Fibroblast of villous mesenchyme (primary cell): ENCODE data around the gene IL12RB1. TPM values are rescaled to one million over a fixed set of nuclear protein-coding genes. Genes with fewer than 3 reads are reported as not detected.
"Not testable (repeated sequence)": the region's sequence is repeated elsewhere in the genome, so short reads cannot be mapped to it uniquely, and the experiment has no call there.

Source experiments
- DNase-seq: peaks from one replicate; pipeline ENCODE4 v3.0.0-alpha.2; 2010; ENCODE audit warnings: low read depth
- H3K4me3 ChIP-seq: 2 replicates; pipeline ENCODE4 v1.5.1; 2011; ENCODE audit warnings: low read depth, mild to moderate bottlenecking, low read length
- total RNA-seq: library from RNA; depleted of rRNA; stranded (reverse); fragments of >200 nt; gene quantifications from 2 replicates; pipeline ENCODE4 v1.2.3, GENCODE V29; 2012
- TF ChIP-seq, protein P1 (sequence below): IDR thresholded peaks from 2 replicates; pipeline ENCODE4 v1.5.1; 2012; ENCODE audit warnings: low read depth, mild to moderate bottlenecking, low read length; ENCODE audit not compliant: insufficient read depth

IL12RB1 gene
- total RNA-seq, 1 donor, result 1.3 TPM

DNA sequence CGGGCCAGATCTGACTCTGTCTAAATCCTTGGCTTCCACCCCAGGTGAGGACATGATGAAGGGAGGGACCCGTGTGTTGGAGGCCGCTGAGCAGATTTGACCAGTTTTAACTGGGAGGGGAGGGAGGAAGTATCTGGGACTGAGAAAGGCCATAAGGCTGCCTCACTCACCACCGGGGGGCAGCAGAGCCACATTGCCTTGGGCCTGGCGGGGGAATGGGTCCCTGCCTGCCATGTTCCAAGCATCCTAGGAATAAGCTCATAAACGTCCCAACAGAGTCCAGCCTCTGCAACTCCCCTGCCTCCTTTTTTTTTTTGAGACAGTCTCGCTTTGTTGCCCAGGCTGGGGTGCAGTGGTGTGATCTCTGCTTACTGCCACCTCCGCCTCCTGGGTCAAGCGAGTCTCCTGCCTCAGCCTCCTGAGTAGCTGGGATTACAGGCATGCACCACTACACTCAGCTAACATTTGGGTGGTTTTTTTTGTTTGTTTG is 26.3 kb upstream of the IL12RB1 start:
- H3K4me3 ChIP-seq, result no peak overlapping the region
- TF ChIP-seq, protein P1, sequence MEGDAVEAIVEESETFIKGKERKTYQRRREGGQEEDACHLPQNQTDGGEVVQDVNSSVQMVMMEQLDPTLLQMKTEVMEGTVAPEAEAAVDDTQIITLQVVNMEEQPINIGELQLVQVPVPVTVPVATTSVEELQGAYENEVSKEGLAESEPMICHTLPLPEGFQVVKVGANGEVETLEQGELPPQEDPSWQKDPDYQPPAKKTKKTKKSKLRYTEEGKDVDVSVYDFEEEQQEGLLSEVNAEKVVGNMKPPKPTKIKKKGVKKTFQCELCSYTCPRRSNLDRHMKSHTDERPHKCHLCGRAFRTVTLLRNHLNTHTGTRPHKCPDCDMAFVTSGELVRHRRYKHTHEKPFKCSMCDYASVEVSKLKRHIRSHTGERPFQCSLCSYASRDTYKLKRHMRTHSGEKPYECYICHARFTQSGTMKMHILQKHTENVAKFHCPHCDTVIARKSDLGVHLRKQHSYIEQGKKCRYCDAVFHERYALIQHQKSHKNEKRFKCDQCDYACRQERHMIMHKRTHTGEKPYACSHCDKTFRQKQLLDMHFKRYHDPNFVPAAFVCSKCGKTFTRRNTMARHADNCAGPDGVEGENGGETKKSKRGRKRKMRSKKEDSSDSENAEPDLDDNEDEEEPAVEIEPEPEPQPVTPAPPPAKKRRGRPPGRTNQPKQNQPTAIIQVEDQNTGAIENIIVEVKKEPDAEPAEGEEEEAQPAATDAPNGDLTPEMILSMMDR, result peak; percentile 94
- peak; percentile 82 for DNase-seq

- no peak for DNase-seq
- TF ChIP-seq, protein P1, result no peak
- peak overlapping the region; percentile 86 for H3K4me3 ChIP-seq
Observed at GRCh38 chr19:18110609-18111232, 24.0 kb upstream of the IL12RB1 start.

DNA sequence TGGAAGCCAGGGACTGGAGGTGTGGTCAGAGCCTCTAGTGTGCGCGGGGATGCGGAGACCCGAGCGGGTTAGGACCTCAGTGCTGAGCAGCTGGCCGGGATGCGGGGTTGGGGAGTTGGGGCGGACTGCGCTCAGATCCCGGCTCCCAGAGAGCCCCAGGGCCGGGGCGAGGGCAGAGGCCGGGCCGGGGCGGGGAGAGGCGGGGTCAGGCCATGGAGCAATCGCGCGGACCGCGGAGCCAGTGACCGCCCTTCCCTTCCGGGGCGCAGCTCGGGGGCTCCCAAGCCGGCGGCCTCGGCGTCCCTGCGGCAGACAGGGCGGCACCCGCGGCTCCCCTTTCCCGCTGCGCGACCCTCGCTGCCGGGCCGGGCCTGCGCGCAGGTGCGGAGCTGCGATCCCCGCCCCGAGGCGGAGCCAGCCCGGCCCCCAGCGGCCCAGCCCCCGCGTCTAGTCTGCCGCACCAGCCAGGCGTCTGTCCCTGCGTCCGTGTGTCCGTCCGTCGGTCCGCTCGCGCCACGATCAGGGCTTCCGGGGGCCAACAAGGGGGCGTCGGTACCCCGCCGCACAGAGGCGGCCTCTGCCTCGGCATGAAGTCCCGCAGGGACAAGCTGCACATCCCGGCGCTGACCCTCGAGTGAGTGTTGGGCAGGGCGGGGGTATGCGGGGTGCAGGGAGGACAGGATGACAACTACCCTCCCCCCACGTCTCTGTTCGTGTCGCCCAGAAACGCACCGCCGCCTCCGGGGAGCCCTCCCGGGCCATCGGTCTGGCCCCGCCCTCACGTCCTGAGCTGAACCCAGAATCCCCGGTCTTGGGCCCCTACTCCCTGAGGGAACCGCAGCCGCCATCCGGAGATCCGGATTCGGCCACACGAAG is 23.2 kb upstream of the IL12RB1 start:
- peak overlapping the region; percentile 86 for H3K4me3 ChIP-seq
- no peak for DNase-seq
- TF ChIP-seq, protein P1, result no peak

DNA sequence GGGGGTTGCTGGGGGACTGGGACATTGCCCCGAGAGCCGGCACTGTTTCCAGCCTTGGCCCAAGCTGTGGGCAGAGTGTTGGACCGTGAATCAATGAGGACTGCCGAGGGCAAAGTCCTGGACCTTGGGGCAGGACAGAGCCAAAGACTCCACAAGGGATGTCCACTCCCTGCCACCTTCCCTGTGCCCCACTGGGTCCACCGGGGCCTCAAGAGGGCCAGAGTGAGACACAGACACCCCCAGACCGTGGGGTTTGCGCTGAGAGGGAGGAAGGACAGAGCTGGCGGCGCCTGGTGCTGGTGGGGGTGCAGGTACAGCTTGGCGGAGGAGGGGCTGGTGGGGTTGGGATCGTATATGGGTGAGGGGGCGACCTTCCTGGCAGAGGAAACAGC is 22.6 kb upstream of the IL12RB1 start:
- TF ChIP-seq, protein P1, result no peak
- DNase-seq, result no peak
- peak overlapping the region; percentile 86 for H3K4me3 ChIP-seq

DNA sequence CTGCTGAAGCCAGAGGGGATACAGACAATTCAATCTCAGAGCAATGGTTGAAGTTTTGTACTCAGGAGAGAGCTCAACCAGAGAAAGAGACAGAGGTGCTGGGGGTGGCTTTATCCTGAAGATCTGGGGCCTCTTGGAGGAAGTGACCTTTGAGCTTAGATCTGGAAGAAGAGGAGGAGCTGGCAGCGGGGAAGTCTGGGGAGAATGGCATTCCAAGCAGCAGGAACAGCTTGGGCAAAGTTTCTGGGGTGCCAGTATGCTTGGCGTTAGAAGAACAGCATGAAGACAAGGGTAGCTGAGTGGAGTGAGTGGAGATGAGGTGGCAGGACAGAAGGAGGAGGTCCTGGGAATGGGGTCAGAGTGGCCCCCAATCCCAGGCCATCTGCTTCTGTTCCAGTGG is 22.2 kb upstream of the IL12RB1 start:
- TF ChIP-seq, protein P1, result no peak
- DNase-seq, result no peak
- H3K4me3 ChIP-seq, result no peak overlapping the region

- no peak overlapping the region for H3K4me3 ChIP-seq
- TF ChIP-seq, protein P1, result no peak
- no peak for DNase-seq
Observed at GRCh38 chr19:18107235-18107634, 20.5 kb upstream of the IL12RB1 start.

DNA sequence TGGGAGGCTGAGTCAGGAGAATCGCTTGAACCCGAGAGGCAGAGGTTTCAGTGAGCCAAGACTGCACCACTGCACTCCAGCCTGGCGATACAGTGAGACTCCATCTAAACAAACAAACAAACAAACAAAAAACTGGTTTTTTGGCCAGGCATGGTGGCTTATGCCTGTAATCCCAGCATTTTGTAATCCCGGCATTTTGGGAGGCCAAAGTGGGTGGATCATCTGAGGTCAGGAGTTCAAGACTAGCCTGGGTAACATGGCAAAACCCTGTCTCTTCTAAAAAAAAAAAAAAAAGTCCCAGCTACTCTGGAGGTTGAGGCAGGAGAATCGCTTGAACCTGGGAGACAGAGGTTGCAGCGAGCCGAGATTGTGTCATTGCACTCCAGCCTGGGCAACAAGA is 18.5 kb upstream of the IL12RB1 start:
- DNase-seq, H3K4me3 ChIP-seq: not testable (repeated sequence)
